OCI-LY7 (cell line): ENCODE results near the gene KCNMA1.

ENCODE experiments used
- CTCF ChIP-seq: fragments of 200-600 bp; sonication (generic); conservative IDR thresholded peaks from 2 replicates; pipeline ENCODE4 v1.5.1; 2014; ENCODE audit warnings: mild to moderate bottlenecking, antibody characterized with exemption, low read length, moderate library complexity, mixed read lengths
- EZH2phosphoT487 ChIP-seq: fragments of 200-600 bp; sonication (generic); IDR thresholded peaks from 2 replicates; pipeline ENCODE4 v1.6.1; 2018; ENCODE audit warnings: low read depth, borderline replicate concordance, mild to moderate bottlenecking, mixed run types, antibody characterized with exemption, low read length, moderate library complexity, mixed read lengths

GRCh38 chr10:77279207-77279606, 358.4 kb downstream of the KCNMA1 start:
- no peak for TF ChIP-seq CTCF
- TF ChIP-seq EZH2phosphoT487, result no peak
